ENCODE measurements around the gene TP53RK.

Gene TP53RK

DNA sequence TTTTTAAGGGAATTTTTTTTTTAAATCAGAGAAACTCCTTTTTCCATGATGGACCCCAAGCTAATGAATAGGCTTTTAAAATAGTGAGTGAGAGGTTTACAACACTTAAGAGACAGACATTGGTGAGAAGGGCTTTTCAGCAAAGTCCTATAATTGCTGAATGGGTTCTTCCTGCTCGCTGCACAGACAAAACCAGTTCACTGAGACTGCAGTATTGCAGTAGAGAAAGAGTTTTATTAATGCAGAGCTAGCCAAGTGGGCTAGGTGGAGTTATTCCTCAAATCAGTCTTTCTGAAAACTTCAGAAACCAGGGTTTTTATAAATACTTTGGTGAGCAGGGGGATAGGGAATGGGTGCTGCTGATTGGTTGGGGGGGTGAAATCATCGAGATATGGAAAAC lies 17.0 kb upstream of the TP53RK start:
- DNase-seq (ENCODE audit: low read depth in 2 of 2): no peak

DNA sequence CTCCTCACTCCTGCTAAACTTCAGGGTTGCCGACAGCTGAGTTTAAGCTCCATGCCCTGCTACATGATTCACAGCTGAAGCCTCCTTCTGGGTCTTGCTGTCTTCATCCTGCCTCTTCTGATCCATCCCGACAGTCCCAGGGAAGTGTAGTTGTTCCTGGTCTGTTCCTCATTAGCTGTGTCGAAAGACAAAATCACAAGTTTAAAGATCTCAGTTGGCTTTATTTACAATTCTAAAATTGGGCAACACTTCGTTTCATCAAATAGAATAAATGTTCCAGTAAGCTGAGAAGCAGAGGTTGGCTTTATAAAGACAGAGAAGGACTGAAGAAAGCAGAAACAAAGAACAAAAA lies 16.1 kb upstream of the TP53RK start:
- no peak for DNase-seq (ENCODE audit: low read depth in 2 of 2)

DNA sequence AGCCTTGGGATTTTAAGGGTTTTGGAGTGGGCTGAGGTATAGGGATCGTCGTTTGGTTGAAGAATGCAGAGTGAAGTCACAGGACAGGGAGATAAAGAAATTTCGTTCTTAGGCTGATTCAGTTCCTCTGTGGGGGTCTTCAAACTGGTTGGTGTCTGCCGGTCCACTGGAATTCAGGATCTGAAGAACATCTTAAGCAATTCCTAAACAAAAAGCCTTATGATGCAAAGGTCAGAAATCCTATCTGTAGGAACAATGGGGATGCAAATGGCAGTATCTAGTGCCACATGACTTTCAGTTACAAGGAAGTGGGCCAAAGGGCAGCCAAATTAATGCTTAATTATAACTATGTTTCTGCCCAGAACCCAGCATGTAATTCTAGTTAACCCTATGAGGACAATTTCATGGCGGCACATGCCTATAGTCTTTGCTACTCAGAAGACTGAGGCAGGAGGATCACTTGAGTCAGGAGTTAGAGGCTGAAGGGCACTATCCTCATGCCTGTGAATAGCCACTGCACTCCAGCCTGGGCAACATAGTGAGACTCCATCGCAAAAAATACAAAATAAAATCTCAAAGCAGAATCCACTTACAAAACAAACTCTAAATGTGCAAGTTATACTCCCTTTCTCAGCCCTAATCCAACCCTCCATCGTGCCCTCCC lies 15.6 kb upstream of the TP53RK start:
- DNase-seq (ENCODE audit: low read depth in 2 of 2): no peak

DNA sequence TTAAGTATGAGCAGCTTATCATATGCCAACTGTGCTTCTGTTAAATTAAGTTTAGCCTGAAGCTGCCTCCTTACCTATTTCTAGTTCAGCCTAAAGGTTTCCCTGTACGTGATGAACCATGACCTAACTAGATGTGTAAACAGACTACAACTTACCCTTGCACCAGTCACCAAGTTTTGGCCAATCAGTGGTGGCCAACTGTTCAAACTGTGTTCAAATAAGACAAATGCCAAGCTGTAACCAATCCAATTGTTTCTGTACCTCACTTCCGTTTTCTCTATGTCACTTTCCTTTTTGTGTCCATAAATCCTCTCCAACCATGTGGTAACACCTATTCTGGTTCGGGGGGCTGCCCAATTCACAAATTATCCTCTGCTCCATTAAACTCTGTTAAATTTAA lies 14.2 kb upstream of the TP53RK start:
- DNase-seq (ENCODE audit: low read depth in 2 of 2): no peak

DNA sequence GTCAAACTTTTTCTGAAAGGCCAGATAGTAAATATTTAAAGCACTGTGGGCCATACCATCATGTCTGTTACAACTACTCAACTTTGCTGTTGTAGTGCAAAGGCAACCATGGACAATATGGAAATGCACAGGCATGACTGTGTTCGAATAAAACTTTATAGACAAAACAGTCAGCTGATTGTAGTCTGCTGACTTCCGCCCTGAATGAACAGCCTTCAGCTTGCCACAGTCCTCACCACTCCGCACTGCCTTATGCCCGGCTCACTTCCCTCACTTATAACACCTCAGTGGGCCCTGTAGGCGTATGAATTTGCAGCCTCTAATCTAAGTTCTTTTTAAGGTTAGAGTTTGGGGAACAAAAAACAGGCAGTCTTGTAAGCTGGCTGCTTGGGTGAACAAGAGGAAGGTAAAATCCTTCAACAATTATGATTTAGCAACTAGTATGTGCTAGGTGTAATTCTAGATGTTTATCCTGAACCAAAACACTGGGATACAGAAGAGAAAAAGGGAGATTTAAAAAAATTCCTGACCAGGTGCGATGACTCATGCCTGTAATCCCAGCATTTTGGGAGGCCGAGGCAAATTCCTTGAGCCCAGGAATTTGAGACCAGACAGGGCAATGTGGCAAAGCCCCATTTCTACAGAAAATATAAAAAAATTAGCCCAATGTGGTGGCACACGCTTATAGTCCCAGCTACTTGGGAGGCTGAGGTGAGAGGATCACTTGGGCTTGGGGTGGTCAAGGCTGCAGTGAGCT lies 13.4 kb upstream of the TP53RK start:
- DNase-seq (ENCODE audit: low read depth in 2 of 2): no peak

DNA sequence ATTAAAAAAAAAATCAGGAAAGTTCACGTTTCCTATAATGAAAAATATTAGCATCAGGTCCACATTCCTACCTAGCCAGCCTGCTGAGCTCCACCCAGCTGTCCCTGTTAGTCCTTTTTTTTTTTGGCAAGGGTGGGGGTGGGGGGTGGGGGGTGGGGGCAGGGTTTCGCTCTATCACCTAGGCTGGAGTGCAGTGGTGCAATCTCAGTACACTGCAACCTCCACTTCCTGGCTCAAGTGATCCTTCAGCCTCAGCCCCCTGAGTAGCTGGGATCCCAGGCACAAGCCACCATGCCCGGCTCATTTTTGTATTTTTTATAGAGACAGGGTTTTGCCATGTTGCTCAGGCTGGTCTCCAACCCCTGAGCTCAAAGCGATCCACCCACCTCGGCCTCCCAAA lies 12.7 kb upstream of the TP53RK start:
- no peak for DNase-seq (ENCODE audit: low read depth in 2 of 2)

DNA sequence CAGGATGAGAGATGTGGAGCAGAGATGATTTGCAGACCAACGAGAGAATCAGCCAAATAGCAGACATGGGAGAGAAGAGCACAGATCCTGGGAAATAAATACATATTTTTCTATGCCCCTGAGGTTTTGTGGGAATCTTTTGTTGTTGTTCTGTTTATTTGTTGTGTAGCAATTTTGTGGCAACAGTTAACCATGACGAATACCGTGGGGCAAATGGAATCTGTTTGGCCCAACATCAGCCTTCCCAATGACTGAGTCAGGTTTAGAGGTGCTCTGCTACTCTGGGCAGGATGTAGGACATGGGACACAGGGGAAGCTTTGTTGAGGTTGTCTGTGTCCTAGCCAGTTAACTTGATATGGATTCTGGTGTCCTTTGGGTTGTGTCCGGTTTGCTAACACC lies 12.3 kb upstream of the TP53RK start:
- no peak for DNase-seq (ENCODE audit: low read depth in 2 of 2)

DNA sequence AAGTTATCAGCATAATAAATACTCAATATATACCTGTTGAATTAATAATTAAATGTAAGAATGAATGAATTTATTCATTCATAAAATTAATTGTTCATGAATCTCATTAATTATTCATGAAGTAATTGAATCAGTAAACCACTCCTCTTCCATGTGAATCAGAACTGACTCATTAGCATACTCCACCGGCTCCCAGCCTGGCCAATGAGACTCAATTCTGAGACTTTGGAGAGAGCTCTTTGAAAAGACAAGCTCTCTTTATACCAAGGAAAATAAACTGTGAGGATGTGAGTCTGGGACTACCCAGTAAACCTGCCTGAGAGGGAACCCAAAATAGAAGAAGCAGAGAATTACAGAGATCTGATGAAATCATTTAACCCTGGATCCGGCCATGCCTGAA lies 11.8 kb upstream of the TP53RK start:
- DNase-seq (ENCODE audit: low read depth in 2 of 2): no peak

DNA sequence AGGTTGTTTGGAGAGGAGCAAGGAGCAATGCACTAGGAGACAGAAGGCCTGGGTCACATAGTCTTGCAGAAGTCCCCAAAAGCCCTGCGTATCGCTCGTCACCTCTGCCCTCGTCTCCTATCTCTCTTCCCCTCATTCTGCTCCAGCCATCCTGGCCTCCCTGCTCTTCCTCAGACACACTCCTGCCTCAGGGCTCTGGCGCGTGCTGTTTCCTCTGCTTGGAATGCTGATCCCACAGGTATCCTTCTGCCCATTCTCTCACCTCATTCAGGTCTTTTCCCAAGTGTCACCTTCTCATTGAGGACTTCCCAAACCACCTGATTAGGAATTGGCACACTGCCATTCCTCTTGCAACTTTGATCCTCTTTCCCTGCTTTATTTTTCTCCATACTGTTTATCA lies 11.2 kb upstream of the TP53RK start:
- no peak for DNase-seq (ENCODE audit: low read depth in 2 of 2)

DNA sequence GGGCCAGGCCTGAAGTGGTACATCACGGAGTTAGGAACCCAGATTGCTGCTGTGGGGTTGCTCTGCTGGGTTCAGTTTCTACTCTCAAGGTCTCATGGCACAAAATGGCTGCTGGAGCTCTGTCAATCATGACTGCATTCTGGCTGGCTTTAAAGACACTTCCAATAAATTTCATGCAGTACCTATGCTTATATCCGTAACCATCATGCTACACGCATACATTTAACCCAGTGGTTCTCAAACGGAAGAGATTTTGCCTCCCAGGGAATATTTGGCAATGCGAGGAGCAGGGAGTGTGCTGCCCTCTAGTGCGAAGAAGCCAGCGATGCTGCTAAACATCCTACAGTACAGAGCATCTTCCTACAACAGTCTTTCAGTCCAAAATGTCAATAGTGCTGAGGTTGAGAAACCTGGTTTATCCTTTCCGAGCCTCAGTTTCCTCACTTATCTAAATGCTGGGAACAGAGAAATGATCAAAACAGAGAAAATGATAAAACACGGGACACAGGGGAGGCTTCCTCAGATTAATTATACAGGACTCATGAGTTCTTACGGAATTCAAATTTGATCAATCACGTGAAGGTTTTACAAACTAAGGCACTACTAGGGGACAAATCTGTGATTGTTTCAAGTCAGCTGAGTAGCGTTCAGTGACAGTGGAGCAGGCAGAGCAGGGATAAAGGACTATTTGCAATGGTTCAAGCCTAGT lies 10.6 kb upstream of the TP53RK start:
- no peak for DNase-seq (ENCODE audit: low read depth in 2 of 2)

DNA sequence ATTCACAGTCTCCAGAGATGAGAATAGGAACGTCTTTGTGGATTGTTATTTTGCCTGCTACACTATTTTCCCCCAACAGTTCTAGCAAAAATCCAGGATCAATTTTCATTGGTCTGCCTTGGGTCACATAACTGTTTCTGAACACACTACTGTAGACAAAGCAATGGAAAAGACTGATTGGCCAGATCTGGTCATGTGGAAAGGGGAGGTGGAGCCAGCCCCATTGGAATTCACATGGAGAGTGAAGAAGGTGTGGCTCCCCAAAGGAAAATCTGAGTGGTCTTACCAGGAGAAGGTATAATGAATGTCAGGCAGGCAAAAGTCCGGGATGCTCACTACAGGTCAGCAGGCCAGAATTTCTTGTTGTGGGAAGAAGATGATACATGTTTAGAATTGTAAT lies 9.5 kb upstream of the TP53RK start:
- DNase-seq (ENCODE audit: low read depth in 2 of 2): no peak

DNA sequence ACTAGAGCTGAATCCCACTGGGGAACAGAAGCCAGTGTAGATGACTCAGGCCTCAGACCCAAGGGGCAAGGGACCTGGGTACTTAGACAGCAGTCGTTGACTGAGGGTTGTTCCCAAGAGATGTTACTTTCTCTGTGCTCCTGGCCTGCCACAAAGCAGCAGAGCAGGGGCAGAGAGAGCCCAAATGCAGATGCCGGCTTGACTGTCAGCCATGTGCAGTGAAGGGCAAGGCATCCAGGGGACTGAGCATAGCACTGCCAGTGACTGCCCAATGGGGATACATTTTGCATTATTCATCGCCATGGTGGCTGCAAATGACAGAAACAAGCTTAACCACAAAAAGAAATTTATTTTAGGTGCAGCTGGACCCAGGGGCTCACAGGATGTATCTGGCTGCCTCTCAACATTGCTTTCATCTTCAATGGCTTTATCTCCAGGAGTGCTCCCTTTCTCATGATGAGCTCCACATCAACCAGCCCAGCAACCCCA lies 7.6 kb upstream of the TP53RK start:
- DNase-seq (ENCODE audit: low read depth in 2 of 2): no peak

DNA sequence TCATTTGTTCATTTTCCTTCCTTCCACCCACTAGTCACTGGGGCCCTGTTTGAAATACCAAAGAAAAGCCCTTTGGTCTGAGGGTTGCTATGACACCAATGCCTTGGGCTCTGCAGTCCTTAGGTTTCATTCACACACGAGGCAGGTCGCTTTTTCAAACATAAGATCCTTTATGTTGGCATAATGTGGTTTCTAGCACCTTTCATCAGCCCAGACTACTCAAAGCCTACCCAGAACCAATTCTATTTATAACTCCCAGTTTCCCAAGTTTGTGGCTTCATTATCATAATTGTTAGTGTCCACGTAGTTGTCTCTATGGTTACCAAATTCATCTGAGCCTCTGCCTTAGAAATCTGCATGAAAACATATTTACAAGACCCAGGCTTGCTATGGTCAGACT lies 6.6 kb upstream of the TP53RK start:
- DNase-seq (ENCODE audit: low read depth in 2 of 2): no peak

DNA sequence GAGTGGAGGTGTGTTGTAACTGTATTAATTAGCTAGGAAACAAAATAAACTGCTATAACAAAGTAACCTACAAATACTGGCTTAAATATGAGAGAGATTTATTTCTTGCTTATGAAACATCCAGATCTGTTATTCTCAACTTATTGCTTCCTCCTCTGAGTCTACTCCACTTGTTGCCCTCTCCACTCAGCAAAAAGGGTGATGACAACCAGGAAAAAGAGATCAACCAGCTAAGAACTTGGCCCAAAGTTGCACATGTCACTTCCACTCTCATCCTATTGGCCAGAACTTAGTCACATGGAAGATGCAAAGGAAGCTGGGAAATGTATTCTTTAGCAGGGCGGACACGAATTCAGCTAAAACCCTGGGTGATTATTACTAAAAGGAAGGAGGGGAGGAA lies 5.2 kb upstream of the TP53RK start:
- no peak for DNase-seq (ENCODE audit: low read depth in 2 of 2)

DNA sequence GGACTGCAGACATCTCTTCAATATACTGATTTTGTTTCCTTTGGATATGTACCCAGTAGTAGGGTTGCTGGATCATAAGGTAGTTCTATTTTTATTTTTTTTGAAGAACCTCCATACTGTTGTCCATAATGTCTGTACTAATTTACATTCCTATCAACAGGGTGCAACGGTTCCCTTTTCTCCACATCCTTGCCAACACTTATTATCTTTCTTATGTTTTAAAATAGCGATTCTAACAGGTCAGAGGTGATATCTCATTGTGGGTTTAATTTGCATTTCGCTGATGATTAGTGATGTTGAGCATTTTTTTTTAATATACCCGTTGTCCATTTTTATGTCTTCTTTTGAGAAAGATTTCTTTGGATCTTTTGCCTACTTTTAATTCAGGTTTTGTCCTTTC lies 2.0 kb upstream of the TP53RK start:
- no peak for DNase-seq (ENCODE audit: low read depth in 2 of 2)

DNA sequence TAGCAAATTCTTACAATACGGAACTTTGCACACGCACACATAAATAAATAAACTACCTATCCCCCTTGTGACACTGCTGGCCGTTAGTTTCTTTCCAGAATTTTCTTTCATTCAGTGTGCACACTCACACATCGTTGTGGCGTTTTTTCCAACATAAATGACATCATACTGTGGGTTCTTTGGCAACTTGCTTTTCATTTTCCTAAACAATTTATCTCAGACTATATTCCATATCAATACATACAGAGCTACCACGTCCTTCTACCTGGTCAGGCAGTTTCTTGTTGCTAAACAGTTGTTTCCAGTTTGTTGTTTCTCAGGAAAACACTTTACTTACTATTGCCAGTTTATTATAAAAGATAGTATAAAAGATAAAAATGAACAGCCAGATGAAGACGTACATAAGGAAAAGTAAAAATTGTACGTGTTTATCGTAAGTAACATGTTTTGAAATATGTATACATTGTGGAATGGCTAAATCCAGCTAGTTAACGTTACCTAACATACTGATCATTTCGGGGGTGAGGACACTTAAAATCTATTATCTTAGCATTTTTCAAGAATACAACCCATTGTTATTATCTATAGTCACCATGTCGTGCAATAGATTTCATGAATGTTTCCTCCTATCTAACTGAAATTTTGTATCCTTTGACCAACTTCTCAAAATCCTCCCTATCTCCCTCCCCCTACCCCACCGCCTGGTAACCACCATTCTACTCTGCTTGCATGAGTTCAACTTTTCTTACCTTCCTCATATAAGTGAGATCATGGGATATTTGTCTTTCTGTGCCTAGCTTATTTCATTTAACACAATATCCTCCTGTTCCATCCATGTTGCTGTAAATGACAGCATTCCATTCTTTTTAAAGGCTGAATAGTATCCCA lies 1.2 kb upstream of the TP53RK start:
- DNase-seq (ENCODE audit: low read depth in 2 of 2): no peak

DNA sequence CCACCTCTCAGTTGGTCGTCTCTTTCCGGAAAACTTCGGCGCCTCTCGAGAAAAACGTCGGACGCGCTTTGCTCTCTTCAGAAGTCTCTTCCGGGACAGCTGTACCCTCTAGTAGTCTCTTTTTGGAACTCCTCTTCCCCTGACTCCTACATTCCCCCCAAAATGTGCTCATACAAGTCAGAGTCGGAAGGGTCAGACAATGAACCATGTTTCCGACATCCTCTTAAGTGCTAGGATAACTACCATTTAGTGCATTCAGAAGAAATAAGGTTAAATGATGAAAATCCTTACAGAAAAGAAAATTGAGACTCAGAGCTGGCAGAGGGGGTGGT lies 476 bp upstream of the TP53RK start:
- no peak for DNase-seq (ENCODE audit: low read depth in 2 of 2)

DNA sequence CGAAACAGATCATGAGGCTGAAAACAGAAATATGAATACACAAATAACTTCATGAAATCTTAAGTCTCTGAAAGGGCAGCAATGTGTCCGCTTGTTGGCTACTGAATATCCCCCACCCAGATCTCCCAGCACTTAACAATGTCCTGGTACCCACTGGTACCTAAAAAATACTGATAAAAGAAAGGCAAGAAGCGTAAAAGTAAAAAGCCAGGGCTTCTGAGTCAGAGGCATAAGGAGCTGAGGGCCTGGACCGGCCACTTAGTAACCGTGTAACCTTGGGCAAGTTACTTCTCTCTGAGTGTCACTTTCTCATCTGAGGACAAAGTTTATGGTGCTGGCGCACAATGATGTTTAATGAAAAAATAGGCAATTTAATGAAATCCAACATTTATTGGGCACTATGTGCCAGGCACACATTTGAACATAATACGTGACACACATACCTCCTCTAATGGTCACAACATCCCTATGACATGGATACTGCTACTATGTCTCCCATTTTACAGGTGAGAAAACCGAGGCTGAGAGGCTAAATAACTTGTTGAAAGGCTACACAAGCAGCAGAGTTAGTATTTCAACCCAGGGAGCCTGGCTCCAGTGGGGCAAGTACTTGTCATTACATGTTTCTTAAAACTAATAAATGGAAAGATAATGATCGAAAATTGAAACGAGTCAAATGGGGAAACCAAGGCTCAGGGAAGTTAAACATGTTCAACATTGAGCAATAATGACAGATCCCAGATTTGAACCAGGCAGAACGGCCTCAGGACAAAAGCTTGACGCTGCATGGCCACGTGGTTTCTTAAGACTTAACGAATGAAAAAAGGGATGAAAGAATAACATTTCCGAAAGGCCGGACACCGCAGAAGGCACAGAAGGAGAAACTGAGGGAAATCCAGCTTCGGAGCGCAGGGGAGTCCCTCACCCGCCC lies 828 bp downstream of the TP53RK start:
- DNase-seq (ENCODE audit: low read depth in 2 of 2): no peak

DNA sequence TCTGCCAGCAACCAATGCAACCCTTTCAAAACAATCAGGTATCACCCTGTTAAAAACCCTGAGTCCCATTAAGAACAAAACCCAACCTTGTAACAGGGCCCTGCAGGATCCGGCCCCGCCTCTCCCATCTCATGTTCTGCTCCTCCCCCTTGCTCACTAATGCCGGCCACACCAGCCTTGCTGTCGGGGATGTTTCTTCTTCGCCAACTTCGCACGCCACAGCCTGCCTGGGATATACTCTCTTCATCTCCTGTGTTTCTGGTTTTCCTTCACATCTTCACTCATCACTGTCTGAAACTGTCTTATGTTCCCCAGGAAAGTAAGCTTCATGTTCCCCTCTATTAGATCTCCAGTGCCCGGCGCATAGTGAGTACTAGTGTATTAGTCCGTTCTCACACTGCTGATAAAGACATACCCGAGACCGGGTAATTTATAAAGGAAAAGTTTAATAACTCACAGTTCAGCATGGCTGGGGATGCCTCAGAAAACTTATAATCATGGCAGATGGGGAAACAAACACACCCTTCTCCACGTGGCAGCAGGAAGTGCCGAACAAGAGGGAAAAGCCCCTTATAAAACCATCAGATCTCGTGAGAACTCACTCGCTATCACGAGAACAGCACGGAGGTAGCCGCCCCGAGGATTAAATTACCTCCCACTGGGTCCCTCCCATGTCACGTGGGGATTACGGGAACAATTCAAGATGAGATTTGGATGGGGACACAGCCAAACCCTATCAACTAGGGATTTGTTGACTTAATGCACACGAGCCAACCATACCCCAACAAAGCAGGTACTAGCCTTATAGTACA lies 5.1 kb downstream of the TP53RK start:
- DNase-seq (ENCODE audit: low read depth in 2 of 2): no peak

DNA sequence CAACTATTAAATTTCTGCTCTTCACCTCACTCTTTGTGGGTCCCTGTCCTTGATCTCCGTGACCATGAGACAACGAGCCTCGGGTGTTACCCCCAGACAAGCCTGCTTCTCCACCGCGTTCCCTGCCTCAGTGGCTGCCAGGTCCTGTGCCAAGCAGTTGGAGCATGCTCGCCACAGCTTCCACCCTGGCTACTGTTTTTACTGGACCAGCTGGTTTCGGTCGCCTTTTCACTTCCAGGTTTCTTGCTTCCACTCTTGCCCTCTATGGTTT lies 5.6 kb downstream of the TP53RK start:
- no peak for DNase-seq (ENCODE audit: low read depth in 2 of 2)
